Ovary (tissue), 9 donors: Measurements from ENCODE around the gene IGDCC3. TPM values are rescaled to one million over a fixed set of nuclear protein-coding genes. Genes with fewer than 3 reads are reported as not detected.

Source experiments
- DNase-seq, 5 donors: peaks; one replicate each; pipeline ENCODE4 v3.0.0-alpha.2; 2019 to 2020
- H3K27ac ChIP-seq, 2 donors: fragments of 200-600 bp; one replicate each; pipeline versions ENCODE4 v1.5.1 to v1.8.0; 2019 to 2022
- H3K27me3 ChIP-seq: fragments of 200-600 bp; one replicate; pipeline ENCODE4 v1.8.0; 2022
- H3K36me3 ChIP-seq: fragments of 200-600 bp; sonication (generic); one replicate; pipeline ENCODE4 v1.5.1; 2019
- H3K4me1 ChIP-seq: one replicate; pipeline ENCODE4 v1.8.1; 2013; ENCODE audit warnings: mild to moderate bottlenecking, moderate library complexity; ENCODE audit not compliant: insufficient read depth
- H3K4me3 ChIP-seq: fragments of 200-600 bp; sonication (generic); one replicate; pipeline ENCODE4 v1.5.1; 2017
- H3K9me3 ChIP-seq, 2 donors: fragments of 200-600 bp in 1 of 2; sonication (generic) in 1 of 2; one replicate each; pipeline versions ENCODE4 v1.5.1 to v1.8.1; 2013 to 2019; ENCODE audit warnings: mild to moderate bottlenecking in 1 of 2, moderate library complexity in 1 of 2
- CTCF ChIP-seq, 3 donors: fragments of 450-650 bp in 2 of 3; fragments of 200-600 bp in 1 of 3; IDR thresholded peaks; one replicate each; pipeline versions ENCODE4 v1.5.1 to v1.8.0; 2016 to 2022; ENCODE audit warnings: antibody characterized with exemption in 3 of 3, mild to moderate bottlenecking in 1 of 3
- EP300 ChIP-seq: sonication (generic); formaldehyde crosslinking; IDR thresholded peaks from one replicate; pipeline ENCODE4 v1.6.1; 2017; ENCODE audit warnings: antibody characterized with exemption
- POLR2A ChIP-seq: fragments of 450-650 bp; IDR thresholded peaks from one replicate; pipeline ENCODE4 v1.6.1; 2017; ENCODE audit warnings: antibody characterized with exemption, mild to moderate bottlenecking, moderate library complexity
- WGBS, 3 donors: extraction: QIAGEN DNeasy Blood & Tissue Kit in 1 of 3; methylation state at CpG; one replicate each; pipeline versions ENCODE4 v1.1.5 to v1.1.7; 2013 to 2017; 5-methylcytosine and 5-hydroxymethylcytosine counted together
- intact Hi-C, 4 donors: fragments of 100-400 bp; cut with DNase I; formaldehyde crosslinking; loops; one replicate each; pipeline versions ENCODE4 v1.11.0 to v1.15.1; 2022 to 2023
- polyA plus RNA-seq, 2 donors: library from polyadenylated mRNA; stranded (reverse); fragments of 200-250 nt in 1 of 2; fragments of 350-450 nt in 1 of 2; fragmentation: Illumina TruSeq in 1 of 2; extraction: RNeasy Lipid Tissue Mini Kit (QIAGEN cat#74804) in 1 of 2; gene quantifications; one replicate each; pipeline ENCODE4 v1.2.3, GENCODE V29; 2013 to 2014
- total RNA-seq, 7 donors: library from RNA; depleted of rRNA in 2 of 7; stranded (reverse); fragments of >200 nt in 2 of 7; fragmentation: NEBNext Ultra II Directional in 3 of 7; extraction: Animal tissue kit (Norgen Biotek cat#: 25700) in 3 of 7; gene quantifications; one replicate each; pipeline versions ENCODE4 v1.1.0 to v1.2.4, GENCODE V29; 2016 to 2023
- donor health status: DM: no; HTN: no; CAD: no; lungs with moderate emphysema.
- donor health status: DM: no; HTN: no; CAD: no.
- donor health status: Bipolar disorder and iron deficiency.
- donor health status: DM: yes; HTN: yes; CAD: no.
- donor health status: DM: no; HTN: no; CAD: no.
- donor health status: DM: yes; HTN: yes; CAD: no.

IGDCC3 gene
- total and polyA plus RNA-seq, 9 donors = 0.11 to 1.8 (median 0.74) TPM

- peaks cover 15% of the 10 kb centered on the region for H3K4me1 ChIP-seq
- H3K27ac ChIP-seq = no peak overlapping the region
- H3K4me3 ChIP-seq = no peak overlapping the region
- intact Hi-C loops = loop anchor here in 2 of 4 donors (5.0 kb wide), 1 partner anchor 61 kb away; no protein-coding TSS in a partner anchor
- 88 to 95% (median 91%) methylated on average over 9 of the region's 9 CpGs for WGBS, 3 donors
- H3K9me3 ChIP-seq = no peaks in the 10 kb centered on the region
- no peaks in the 10 kb centered on the region for H3K27me3 ChIP-seq
- TF ChIP-seq EP300 (no peak), POLR2A (no peak), CTCF (IDR thresholded peaks at IDR 0.05) (no peak)
- no peaks in the 10 kb centered on the region for H3K36me3 ChIP-seq
- DNase-seq = no peak
Observed at GRCh38 chr15:65382921-65383320, 5.1 kb upstream of the IGDCC3 start.

GRCh38 chr15:65382146-65382491 lies 4.3 kb upstream of the IGDCC3 start:
- Histone ChIP-seq H3K36me3 (no peaks in the 10 kb centered on the region), H3K9me3 (no peaks in the 10 kb centered on the region), H3K4me3 (no peak overlapping the region), H3K27me3 (no peaks in the 10 kb centered on the region), H3K4me1 (peaks cover 15% of the 10 kb centered on the region), H3K27ac (no peak overlapping the region)
- 71 to 77% (median 76%) methylated on average over 6 of the region's 6 CpGs for WGBS, 3 donors
- intact Hi-C loops = loop anchor here in 2 of 4 donors (5.0 kb wide), 1 partner anchor 60 kb away; no protein-coding TSS in a partner anchor
- TF ChIP-seq CTCF (IDR thresholded peaks at IDR 0.05) (no peak), EP300 (no peak), POLR2A (no peak)
- no peak for DNase-seq

GRCh38 chr15:65381445-65382145 lies 3.8 kb upstream of the IGDCC3 start:
- intact Hi-C loops = loop anchor here in 2 of 4 donors (5.0 kb wide), 1 partner anchor 59 kb away; no protein-coding TSS in a partner anchor
- Histone ChIP-seq H3K36me3 (no peaks in the 10 kb centered on the region), H3K27ac (no peak overlapping the region), H3K4me1 (peaks cover 13% of the 10 kb centered on the region), H3K27me3 (no peaks in the 10 kb centered on the region), H3K4me3 (no peak overlapping the region), H3K9me3 (no peaks in the 10 kb centered on the region)
- 71 to 82% (median 75%) methylated on average over 1 of the region's 1 CpG for WGBS, 3 donors
- no peak for DNase-seq
- TF ChIP-seq EP300 (no peak), CTCF (IDR thresholded peaks at IDR 0.05) (no peak), POLR2A (no peak)

GRCh38 chr15:65379986-65380385 lies 2.2 kb upstream of the IGDCC3 start:
- no peaks in the 10 kb centered on the region for H3K9me3 ChIP-seq
- H3K27me3 ChIP-seq = no peaks in the 10 kb centered on the region
- WGBS, 3 donors = 77 to 89% (median 80%) methylated on average over 2 of the region's 2 CpGs
- no peak overlapping the region for H3K27ac ChIP-seq
- no peaks in the 10 kb centered on the region for H3K36me3 ChIP-seq
- TF ChIP-seq POLR2A (no peak), CTCF (IDR thresholded peaks at IDR 0.05) (no peak)
- intact Hi-C loops = loop anchor here in 3 of 4 donors (5.0 kb wide), 2 partner anchors 48 to 58 kb away; no protein-coding TSS in a partner anchor
- peaks cover 4% of the 10 kb centered on the region for H3K4me1 ChIP-seq
- no peak overlapping the region for H3K4me3 ChIP-seq
- DNase-seq = no peak
